GM12873 (cell line): ENCODE results near the gene HMOX2.

Experiments
- TF ChIP-seq, protein P1 (sequence below): IDR thresholded peaks from 2 replicates; pipeline ENCODE4 v1.5.1; 2012; ENCODE audit warnings: low read depth, mild to moderate bottlenecking, moderate library complexity, low read length, control low read depth; ENCODE audit not compliant: insufficient read depth; ENCODE audit errors: missing control alignments

HMOX2 gene

DNA sequence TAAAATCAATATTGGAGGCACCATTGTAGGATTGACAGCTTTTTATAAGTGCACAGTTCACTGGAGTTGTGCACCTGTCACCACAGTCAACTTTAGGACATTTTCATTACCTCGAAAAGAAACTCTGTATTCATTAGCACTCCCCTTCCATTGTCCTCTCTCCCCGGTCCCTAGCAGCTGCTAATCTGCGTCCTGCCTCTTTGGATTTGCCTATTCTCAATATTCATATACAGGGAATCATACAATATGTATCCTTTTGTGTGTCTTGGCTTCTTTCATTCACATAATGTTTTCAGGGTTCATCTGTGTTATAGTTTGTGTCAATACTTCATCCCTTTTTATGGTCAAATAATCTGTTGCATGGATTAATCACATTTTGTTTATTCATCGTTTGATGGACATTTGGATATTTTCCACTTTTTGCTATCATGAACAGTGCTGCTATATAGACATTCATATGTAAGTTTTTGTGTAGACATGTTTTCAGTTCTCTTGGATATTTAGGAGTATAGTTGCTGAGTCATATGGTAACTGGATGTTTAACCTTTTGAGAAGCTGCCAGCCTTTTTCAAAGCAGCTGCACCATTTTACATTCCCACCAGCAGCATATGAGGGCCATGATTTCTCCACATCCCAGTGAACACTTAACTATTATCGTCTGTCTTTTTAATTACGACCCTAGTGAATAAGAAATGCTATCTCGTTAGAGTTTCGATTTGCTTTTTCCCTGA is 40.7 kb upstream of the HMOX2 start:
- TF ChIP-seq, protein P1, sequence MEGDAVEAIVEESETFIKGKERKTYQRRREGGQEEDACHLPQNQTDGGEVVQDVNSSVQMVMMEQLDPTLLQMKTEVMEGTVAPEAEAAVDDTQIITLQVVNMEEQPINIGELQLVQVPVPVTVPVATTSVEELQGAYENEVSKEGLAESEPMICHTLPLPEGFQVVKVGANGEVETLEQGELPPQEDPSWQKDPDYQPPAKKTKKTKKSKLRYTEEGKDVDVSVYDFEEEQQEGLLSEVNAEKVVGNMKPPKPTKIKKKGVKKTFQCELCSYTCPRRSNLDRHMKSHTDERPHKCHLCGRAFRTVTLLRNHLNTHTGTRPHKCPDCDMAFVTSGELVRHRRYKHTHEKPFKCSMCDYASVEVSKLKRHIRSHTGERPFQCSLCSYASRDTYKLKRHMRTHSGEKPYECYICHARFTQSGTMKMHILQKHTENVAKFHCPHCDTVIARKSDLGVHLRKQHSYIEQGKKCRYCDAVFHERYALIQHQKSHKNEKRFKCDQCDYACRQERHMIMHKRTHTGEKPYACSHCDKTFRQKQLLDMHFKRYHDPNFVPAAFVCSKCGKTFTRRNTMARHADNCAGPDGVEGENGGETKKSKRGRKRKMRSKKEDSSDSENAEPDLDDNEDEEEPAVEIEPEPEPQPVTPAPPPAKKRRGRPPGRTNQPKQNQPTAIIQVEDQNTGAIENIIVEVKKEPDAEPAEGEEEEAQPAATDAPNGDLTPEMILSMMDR = no peak

DNA sequence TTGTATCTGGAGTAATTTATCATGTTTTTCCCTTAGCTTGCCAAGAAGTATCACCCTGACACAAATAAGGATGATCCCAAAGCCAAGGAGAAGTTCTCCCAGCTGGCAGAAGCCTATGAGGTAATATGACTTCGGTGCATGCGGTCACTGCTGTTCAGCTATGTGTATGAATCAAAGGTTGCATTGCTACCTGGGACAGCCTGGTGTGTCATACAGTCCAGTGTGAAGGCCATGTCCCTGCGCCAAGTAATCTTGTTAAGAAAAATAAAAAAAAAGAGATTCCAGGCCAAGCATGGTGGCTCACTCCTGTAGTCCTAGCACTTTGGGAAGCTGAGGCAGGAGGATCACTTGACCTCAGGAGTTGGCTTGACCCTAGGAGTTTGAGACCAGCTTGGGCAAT is 38.8 kb upstream of the HMOX2 start:
- TF ChIP-seq, protein P1 = no peak

DNA sequence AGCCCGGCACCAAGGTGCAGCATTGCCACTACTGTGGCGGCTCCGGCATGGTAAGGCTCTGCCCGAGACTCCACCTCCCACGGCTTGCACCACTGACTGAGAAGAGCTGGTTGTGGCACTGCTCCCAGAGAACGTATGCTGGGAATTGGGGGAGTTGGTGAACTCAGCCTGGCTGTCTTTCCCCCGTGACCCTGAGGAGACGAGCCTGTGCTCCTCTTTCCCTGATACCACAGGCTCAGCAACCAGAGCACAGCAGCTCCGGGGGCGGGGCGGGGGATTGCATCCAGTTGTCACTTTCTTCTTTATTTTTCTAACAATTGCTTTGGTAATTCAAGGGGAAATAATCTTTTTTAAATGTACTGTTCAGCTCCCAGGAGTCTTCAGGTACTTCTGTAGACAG is 33.8 kb upstream of the HMOX2 start:
- TF ChIP-seq, protein P1 = no peak

DNA sequence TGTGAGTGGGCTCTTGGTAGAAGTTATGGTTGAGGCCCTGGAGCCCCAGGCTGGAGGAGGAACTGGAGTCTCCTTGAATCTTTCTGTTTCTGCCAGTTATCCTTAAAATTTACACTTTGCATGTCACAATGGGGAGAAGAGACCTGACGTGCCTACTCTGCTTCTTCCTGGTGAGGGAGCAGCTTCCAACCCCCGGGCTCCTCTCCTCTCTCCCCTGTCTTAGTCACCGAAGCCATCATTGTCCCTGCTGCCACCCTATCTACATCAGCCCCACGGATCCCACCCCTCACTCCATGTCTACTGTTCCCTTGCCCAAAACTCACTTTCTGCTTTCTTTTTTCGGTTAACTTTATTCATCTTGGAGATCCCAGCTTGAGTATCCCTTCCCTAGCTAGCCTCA is 32.9 kb upstream of the HMOX2 start:
- TF ChIP-seq, protein P1 = no peak

DNA sequence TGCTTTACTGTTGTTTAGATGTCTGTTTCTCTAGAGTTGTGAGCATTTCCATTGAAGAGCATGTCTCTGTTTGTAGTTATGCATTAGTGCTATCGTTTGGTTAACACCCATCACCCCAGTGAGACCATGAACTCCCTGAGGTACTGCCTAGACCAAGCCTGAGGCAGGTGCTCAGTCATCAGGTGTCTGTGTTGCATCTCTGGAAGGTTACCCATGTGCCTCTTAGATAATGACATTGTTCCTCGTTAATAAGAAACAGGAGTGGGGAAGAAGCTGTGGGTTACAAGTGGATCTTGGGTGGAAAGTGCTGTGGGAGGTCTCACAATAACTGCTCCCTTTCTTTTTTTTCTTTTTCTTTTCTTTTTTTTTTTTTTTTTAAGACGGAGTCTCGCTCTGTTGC is 32.2 kb upstream of the HMOX2 start:
- TF ChIP-seq, protein P1 = no peak

DNA sequence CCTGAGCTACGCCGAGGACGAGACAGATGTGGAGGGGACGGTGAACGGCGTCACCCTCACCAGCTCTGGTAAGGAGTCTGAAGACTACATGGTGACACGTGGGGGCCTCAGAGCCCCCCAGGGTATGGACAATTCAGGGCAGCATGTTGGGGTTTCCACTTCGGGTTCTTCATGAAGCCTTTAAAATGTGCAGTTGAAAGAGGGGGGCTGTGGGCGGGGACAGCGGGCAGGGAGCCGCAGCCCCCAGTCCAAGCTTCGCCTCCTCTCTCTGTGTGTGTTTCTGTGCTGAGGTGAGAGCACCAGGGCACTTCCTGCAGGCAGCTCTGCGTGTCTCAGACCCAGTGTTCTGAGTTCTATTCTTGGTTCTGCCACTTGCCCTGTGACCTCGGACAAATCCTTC is 25.8 kb upstream of the HMOX2 start:
- TF ChIP-seq, protein P1 = no peak

DNA sequence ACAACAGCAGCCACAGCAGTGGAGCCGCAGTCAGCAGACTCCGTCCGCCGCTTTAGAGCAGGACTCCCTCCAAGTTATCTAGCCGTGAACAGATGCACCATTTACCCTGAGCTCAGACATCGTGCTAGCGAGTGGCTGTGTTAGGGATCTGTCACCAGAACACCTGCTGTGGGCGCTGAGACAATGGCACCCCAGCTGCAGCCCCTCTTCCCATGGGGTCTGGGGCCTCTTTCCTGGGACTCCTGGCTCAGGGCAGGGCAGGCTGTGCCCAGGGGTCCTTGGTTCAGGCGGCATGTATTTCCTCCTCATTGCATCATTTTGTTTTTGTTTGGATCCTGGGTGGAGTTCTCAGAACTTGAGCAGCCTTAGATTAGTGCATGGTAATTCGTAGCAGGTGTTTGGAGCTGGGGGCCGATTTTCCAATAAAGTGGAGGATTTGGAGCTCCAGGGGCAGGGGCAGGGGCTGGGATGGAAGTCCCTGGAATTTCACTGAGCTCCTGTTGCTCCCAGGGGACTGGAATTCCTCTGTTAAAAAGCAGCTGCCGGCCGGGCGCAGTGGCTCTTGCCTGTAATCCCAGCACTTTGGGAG is 25.2 kb upstream of the HMOX2 start:
- TF ChIP-seq, protein P1 = no peak
